Neural cell (in vitro differentiated cells): Measurements from ENCODE around the gene SEMA7A.

Experiments used
- CTCF ChIP-seq: fragments of 450-650 bp; IDR thresholded peaks from 2 replicates; pipeline ENCODE4 v1.5.1; 2014; ENCODE audit warnings: antibody characterized with exemption, mild to moderate bottlenecking, moderate library complexity; ENCODE audit not compliant: poor library complexity, severe bottlenecking
- EZH2 ChIP-seq: fragments of 200-600, 300-800 bp; shearing (Covaris generic), sonication (generic); IDR thresholded peaks from 2 replicates; pipeline ENCODE4 v1.6.1; 2014; ENCODE audit warnings: antibody characterized with exemption, low read length, borderline replicate concordance, mild to moderate bottlenecking; ENCODE audit not compliant: insufficient read depth, poor library complexity, severe bottlenecking
- MXI1 ChIP-seq: fragments of 450-650 bp; conservative IDR thresholded peaks from 2 replicates; pipeline ENCODE4 v1.6.1; 2014; ENCODE audit warnings: antibody characterized with exemption, mild to moderate bottlenecking; ENCODE audit not compliant: poor library complexity, severe bottlenecking
- POLR2AphosphoS5 ChIP-seq: IDR thresholded peaks from 2 replicates; pipeline ENCODE4 v1.6.1; 2012
- RAD21 ChIP-seq: fragments of 450-650 bp; conservative IDR thresholded peaks from 2 replicates; pipeline ENCODE4 v1.6.1; 2014; ENCODE audit warnings: antibody characterized with exemption, mild to moderate bottlenecking, moderate library complexity
- SMC3 ChIP-seq: fragments of 450-650 bp; conservative IDR thresholded peaks from 2 replicates; pipeline ENCODE4 v1.6.1; 2014; ENCODE audit warnings: antibody characterized with exemption, mild to moderate bottlenecking, moderate library complexity; ENCODE audit not compliant: poor library complexity
- TAF1 ChIP-seq: IDR thresholded peaks from 2 replicates; pipeline ENCODE4 v1.6.1; 2012; ENCODE audit warnings: low read depth
- TF ChIP-seq, protein P1 (sequence below): IDR thresholded peaks from 2 replicates; pipeline ENCODE4 v1.6.1; 2012; ENCODE audit warnings: borderline replicate concordance

DNA sequence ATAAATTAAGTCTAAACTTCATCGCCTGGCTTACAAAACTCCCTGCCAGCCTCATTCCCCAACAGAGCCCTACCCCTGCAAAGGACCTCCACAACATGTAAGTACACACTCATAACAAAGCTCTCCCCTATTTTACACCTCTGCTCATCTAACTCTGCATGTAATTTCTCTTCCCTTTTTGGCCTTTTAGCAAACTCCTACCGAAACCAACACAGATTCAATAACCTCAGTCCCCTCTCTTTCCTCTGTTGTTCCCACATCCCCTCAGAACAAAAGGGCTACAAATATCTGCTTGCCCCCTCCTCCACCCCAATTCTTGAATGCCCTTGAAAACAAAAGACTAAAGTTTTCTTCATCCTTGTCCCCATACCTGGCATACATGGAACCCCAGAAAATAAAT, 26.5 kb upstream of the SEMA7A start:
- TF ChIP-seq CTCF (no peak), MXI1 (no peak), EZH2 (no peak), POLR2AphosphoS5 (no peak), TAF1 (no peak), SMC3 (no peak), RAD21 (no peak)
- TF ChIP-seq, protein P1, sequence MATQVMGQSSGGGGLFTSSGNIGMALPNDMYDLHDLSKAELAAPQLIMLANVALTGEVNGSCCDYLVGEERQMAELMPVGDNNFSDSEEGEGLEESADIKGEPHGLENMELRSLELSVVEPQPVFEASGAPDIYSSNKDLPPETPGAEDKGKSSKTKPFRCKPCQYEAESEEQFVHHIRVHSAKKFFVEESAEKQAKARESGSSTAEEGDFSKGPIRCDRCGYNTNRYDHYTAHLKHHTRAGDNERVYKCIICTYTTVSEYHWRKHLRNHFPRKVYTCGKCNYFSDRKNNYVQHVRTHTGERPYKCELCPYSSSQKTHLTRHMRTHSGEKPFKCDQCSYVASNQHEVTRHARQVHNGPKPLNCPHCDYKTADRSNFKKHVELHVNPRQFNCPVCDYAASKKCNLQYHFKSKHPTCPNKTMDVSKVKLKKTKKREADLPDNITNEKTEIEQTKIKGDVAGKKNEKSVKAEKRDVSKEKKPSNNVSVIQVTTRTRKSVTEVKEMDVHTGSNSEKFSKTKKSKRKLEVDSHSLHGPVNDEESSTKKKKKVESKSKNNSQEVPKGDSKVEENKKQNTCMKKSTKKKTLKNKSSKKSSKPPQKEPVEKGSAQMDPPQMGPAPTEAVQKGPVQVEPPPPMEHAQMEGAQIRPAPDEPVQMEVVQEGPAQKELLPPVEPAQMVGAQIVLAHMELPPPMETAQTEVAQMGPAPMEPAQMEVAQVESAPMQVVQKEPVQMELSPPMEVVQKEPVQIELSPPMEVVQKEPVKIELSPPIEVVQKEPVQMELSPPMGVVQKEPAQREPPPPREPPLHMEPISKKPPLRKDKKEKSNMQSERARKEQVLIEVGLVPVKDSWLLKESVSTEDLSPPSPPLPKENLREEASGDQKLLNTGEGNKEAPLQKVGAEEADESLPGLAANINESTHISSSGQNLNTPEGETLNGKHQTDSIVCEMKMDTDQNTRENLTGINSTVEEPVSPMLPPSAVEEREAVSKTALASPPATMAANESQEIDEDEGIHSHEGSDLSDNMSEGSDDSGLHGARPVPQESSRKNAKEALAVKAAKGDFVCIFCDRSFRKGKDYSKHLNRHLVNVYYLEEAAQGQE: no peak
